Urinary bladder (tissue), 4 donors: ENCODE data around the gene TFDP3. TPM values are rescaled to one million over a fixed set of nuclear protein-coding genes. Genes with fewer than 3 reads are reported as not detected.

ENCODE experiments used
- DNase-seq: peaks from one replicate; pipeline ENCODE4 v3.0.0-alpha.2; 2015; ENCODE audit errors: extremely low spot score
- H3K27ac ChIP-seq: one replicate; pipeline ENCODE4 v1.5.1; 2013; ENCODE audit warnings: low read depth, mild to moderate bottlenecking, moderate library complexity
- H3K36me3 ChIP-seq: one replicate; pipeline ENCODE4 v1.6.1; 2013; ENCODE audit warnings: mild to moderate bottlenecking, moderate library complexity; ENCODE audit not compliant: insufficient read depth
- H3K4me1 ChIP-seq: one replicate; pipeline ENCODE4 v1.6.1; 2013; ENCODE audit warnings: mild to moderate bottlenecking, moderate library complexity; ENCODE audit not compliant: insufficient read depth
- H3K4me3 ChIP-seq: one replicate; pipeline ENCODE4 v1.5.1; 2013; ENCODE audit warnings: low read depth, low read length
- WGBS: extraction: QIAGEN DNeasy Blood & Tissue Kit; methylation state at CpG from one replicate; pipeline ENCODE4 v1.1.7; 2013; 5-methylcytosine and 5-hydroxymethylcytosine counted together
- polyA plus RNA-seq: library from polyadenylated mRNA; stranded (reverse); fragments of 200-250 nt; gene quantifications from one replicate; pipeline ENCODE4 v1.2.3, GENCODE V29; 2013
- total RNA-seq: library from RNA; depleted of rRNA; stranded (reverse); fragments of >200 nt; gene quantifications from one replicate; pipeline ENCODE4 v1.2.3, GENCODE V29; 2014
- donor health status: healthy with polysubstance abuse.
- donor health status: healthy.

Gene TFDP3
- total and polyA plus RNA-seq, 2 donors: not detected

- H3K4me1 ChIP-seq: no peaks in the 10 kb centered on the region
- H3K4me3 ChIP-seq: no peak overlapping the region
- WGBS: 81% methylated on average over 1 of the region's 1 CpG
- H3K36me3 ChIP-seq: no peaks in the 10 kb centered on the region
- no peak for DNase-seq
- H3K27ac ChIP-seq: no peak overlapping the region
These were observed 2.4 kb downstream of the TFDP3 start for GRCh38 chrX:133215747-133216146.

GRCh38 chrX:133215017-133215416 is 3.1 kb downstream of the TFDP3 start:
- DNase-seq: no peak
- Histone ChIP-seq H3K4me3 (no peak overlapping the region), H3K4me1 (no peaks in the 10 kb centered on the region), H3K36me3 (no peaks in the 10 kb centered on the region), H3K27ac (no peak overlapping the region)
- 96% methylated on average over 3 of the region's 3 CpGs for WGBS

- no peak overlapping the region for H3K4me3 ChIP-seq
- 77% methylated on average over 3 of the region's 3 CpGs for WGBS
- no peaks in the 10 kb centered on the region for H3K4me1 ChIP-seq
- no peak for DNase-seq
- H3K27ac ChIP-seq: no peak overlapping the region
- no peaks in the 10 kb centered on the region for H3K36me3 ChIP-seq
These were observed 3.9 kb downstream of the TFDP3 start for GRCh38 chrX:133214301-133214700.

- no peak overlapping the region for H3K27ac ChIP-seq
- no peak for DNase-seq
- 73% methylated on average over 5 of the region's 5 CpGs for WGBS
- no peaks in the 10 kb centered on the region for H3K4me1 ChIP-seq
- no peak overlapping the region for H3K4me3 ChIP-seq
- no peaks in the 10 kb centered on the region for H3K36me3 ChIP-seq
These were observed 5.0 kb downstream of the TFDP3 start for GRCh38 chrX:133213117-133213516.

- H3K36me3 ChIP-seq: no peaks in the 10 kb centered on the region
- H3K27ac ChIP-seq: no peak overlapping the region
- WGBS: 71% methylated on average over 2 of the region's 2 CpGs
- no peaks in the 10 kb centered on the region for H3K4me1 ChIP-seq
- DNase-seq: no peak
- H3K4me3 ChIP-seq: no peak overlapping the region
These were observed 10.4 kb downstream of the TFDP3 start for GRCh38 chrX:133207751-133208150.

GRCh38 chrX:133191739-133192039 is 26.5 kb downstream of the TFDP3 start:
- DNase-seq: no peak
- Histone ChIP-seq H3K27ac (no peak overlapping the region), H3K36me3 (no peaks in the 10 kb centered on the region), H3K4me3 (no peak overlapping the region), H3K4me1 (no peaks in the 10 kb centered on the region)
- WGBS: 26% methylated on average over 1 of the region's 1 CpG

- Histone ChIP-seq H3K4me1 (no peaks in the 10 kb centered on the region), H3K36me3 (no peaks in the 10 kb centered on the region), H3K4me3 (no peak overlapping the region), H3K27ac (no peak overlapping the region)
- WGBS: 82% methylated on average over 10 of the region's 10 CpGs
- DNase-seq: no peak
These were observed 27.0 kb downstream of the TFDP3 start for GRCh38 chrX:133190877-133191738.

- no peak for DNase-seq
- 64% methylated on average over 8 of the region's 8 CpGs for WGBS
- H3K36me3 ChIP-seq: no peaks in the 10 kb centered on the region
- H3K27ac ChIP-seq: no peak overlapping the region
- no peaks in the 10 kb centered on the region for H3K4me1 ChIP-seq
- no peak overlapping the region for H3K4me3 ChIP-seq
These were observed 29.0 kb downstream of the TFDP3 start for GRCh38 chrX:133189195-133189594.

GRCh38 chrX:133188631-133189030 is 29.5 kb downstream of the TFDP3 start:
- H3K4me3 ChIP-seq: no peak overlapping the region
- H3K36me3 ChIP-seq: no peaks in the 10 kb centered on the region
- WGBS: 60% methylated on average over 3 of the region's 3 CpGs
- DNase-seq: no peak
- H3K4me1 ChIP-seq: no peaks in the 10 kb centered on the region
- no peak overlapping the region for H3K27ac ChIP-seq

- H3K4me3 ChIP-seq: no peak overlapping the region
- no peaks in the 10 kb centered on the region for H3K36me3 ChIP-seq
- WGBS: 77% methylated on average over 2 of the region's 2 CpGs
- DNase-seq: no peak
- H3K27ac ChIP-seq: no peak overlapping the region
- no peaks in the 10 kb centered on the region for H3K4me1 ChIP-seq
These were observed 32.2 kb downstream of the TFDP3 start for GRCh38 chrX:133185938-133186337.

- Histone ChIP-seq H3K4me3 (no peak overlapping the region), H3K27ac (no peak overlapping the region), H3K36me3 (no peaks in the 10 kb centered on the region), H3K4me1 (no peaks in the 10 kb centered on the region)
- no peak for DNase-seq
- WGBS: 94% methylated on average over 4 of the region's 4 CpGs
These were observed 33.0 kb downstream of the TFDP3 start for GRCh38 chrX:133185119-133185518.

GRCh38 chrX:133183806-133184205 is 34.3 kb downstream of the TFDP3 start:
- WGBS: 78% methylated on average over 2 of the region's 2 CpGs
- Histone ChIP-seq H3K4me1 (no peaks in the 10 kb centered on the region), H3K27ac (no peak overlapping the region), H3K4me3 (no peak overlapping the region), H3K36me3 (no peaks in the 10 kb centered on the region)
- DNase-seq: no peak

GRCh38 chrX:133179500-133179899 is 38.7 kb downstream of the TFDP3 start:
- no peak overlapping the region for H3K4me3 ChIP-seq
- no peak for DNase-seq
- no peaks in the 10 kb centered on the region for H3K36me3 ChIP-seq
- H3K27ac ChIP-seq: no peak overlapping the region
- WGBS: 89% methylated on average over 3 of the region's 3 CpGs
- no peaks in the 10 kb centered on the region for H3K4me1 ChIP-seq

GRCh38 chrX:133177202-133177601 is 41.0 kb downstream of the TFDP3 start:
- WGBS: 83% methylated on average over 2 of the region's 2 CpGs
- Histone ChIP-seq H3K27ac (no peak overlapping the region), H3K4me3 (no peak overlapping the region), H3K36me3 (no peaks in the 10 kb centered on the region), H3K4me1 (no peaks in the 10 kb centered on the region)
- DNase-seq: no peak

GRCh38 chrX:133175605-133176004 is 42.5 kb downstream of the TFDP3 start:
- no peaks in the 10 kb centered on the region for H3K36me3 ChIP-seq
- H3K4me3 ChIP-seq: no peak overlapping the region
- no peak for DNase-seq
- WGBS: 98% methylated on average over 2 of the region's 2 CpGs
- no peaks in the 10 kb centered on the region for H3K4me1 ChIP-seq
- no peak overlapping the region for H3K27ac ChIP-seq
